Body of pancreas (tissue), 4 donors: ENCODE results near the gene SLC23A3. TPM values are rescaled to one million over a fixed set of nuclear protein-coding genes. Genes with fewer than 3 reads are reported as not detected.
A peak's percentile ranks its signal among the peaks of the same experiment; 100 is the strongest.

Experiments used
- ATAC-seq: fragments of 150-250 bp; one replicate; pipeline ENCODE4 v1.9.1; 2016
- DNase-seq, 4 donors: peaks; one replicate each; pipeline ENCODE4 v3.0.0-alpha.2; 2019
- H3K27ac ChIP-seq, 4 donors: fragments of 200-600 bp; sonication (generic); 1 replicate in 3 of 4; 2 replicates in 1 of 4; pipeline versions ENCODE4 v1.5.1 to v1.6.1; 2016 to 2019; ENCODE audit warnings: mild to moderate bottlenecking in 1 of 4, mixed read lengths in 1 of 4, moderate library complexity in 1 of 4
- H3K27me3 ChIP-seq, 2 donors: fragments of 200-600 bp; sonication (generic); one replicate each; pipeline ENCODE4 v1.6.0; 2016; ENCODE audit warnings: mild to moderate bottlenecking in 1 of 2
- H3K36me3 ChIP-seq, 2 donors: fragments of 200-600 bp; sonication (generic); replicated peaks in 1 of 2; 2 replicates each; pipeline ENCODE4 v1.5.1; 2016; ENCODE audit warnings: low read depth in 2 of 2; ENCODE audit not compliant: insufficient read depth in 1 of 2
- H3K4me1 ChIP-seq: fragments of 200-600 bp; sonication (generic); one replicate; pipeline ENCODE4 v1.6.0; 2016
- H3K4me3 ChIP-seq, 2 donors: fragments of 200-600 bp; sonication (generic); 1 replicate in 1 of 2; 2 replicates in 1 of 2; pipeline ENCODE4 v1.5.1; 2016 to 2019
- H3K9me3 ChIP-seq, 3 donors: fragments of 200-600 bp; sonication (generic); 1 replicate in 2 of 3; 2 replicates in 1 of 3; pipeline ENCODE4 v1.5.1; 2016
- POLR2A ChIP-seq, 3 donors: fragments of 450-650 bp; IDR thresholded peaks; one replicate each; pipeline ENCODE4 v1.6.1; 2016; ENCODE audit warnings: antibody characterized with exemption in 3 of 3, mild to moderate bottlenecking in 2 of 3
- WGBS, 2 donors: methylation state at CpG; one replicate each; pipeline ENCODE4 v1.1.5; 2017; 5-methylcytosine and 5-hydroxymethylcytosine counted together
- intact Hi-C: fragments of 100-400 bp; cut with DNase I; formaldehyde crosslinking; loops from one replicate; pipeline ENCODE4 v1.15.1; 2023
- total RNA-seq, 2 donors: library from RNA; depleted of rRNA; stranded (reverse); fragments of >200 nt; gene quantifications; one replicate each; pipeline ENCODE4 v1.1.0, GENCODE V29; 2016
- TF ChIP-seq, protein P1 (sequence below), 7 experiments: fragments of 450-650 bp in 4 of 7; fragments of 200-600 bp in 3 of 7; sonication (generic) in 3 of 7; IDR thresholded peaks; one replicate each; pipeline ENCODE4 v1.5.1; 2016 to 2019; ENCODE audit warnings: antibody characterized with exemption in 7 of 7

SLC23A3 gene
- total RNA-seq, 2 donors from 2014 or later: 3.1 to 8.2 TPM

DNA sequence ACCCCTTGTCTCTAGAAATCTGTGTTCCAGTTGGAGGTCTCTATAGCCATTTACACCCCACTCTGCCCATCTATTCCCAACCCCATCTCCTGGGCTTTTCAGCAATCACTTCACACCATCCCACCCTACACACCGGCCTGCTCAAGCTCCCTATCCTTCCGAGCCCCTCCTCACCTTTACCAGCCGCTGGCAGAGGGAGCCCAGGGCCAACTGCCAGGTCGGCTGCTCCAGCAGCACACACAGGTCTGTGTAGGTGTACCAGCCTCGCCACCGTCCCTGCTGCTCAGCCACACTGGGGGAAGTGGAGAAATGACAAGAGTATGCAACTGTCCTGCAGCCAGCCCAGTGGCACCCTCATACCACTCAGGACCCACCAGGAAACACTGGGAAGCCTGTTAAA, 3.3 kb upstream of the SLC23A3 start:
- Histone ChIP-seq H3K36me3 (peaks cover 0 to 11% of the 10 kb centered on the region in 2 donors), H3K4me3 (no peak overlapping the region), H3K27me3 (no peaks in the 10 kb centered on the region), H3K27ac (no peak overlapping the region), H3K4me1 (peaks cover 20% of the 10 kb centered on the region), H3K9me3 (no peaks in the 10 kb centered on the region)
- intact Hi-C loops: loop anchor here (5.0 to 10.0 kb wide), 2 partner anchors 52 to 114 kb away; partner anchors contain the start of genes ANKZF1 and ATG9A
- 84 to 91% methylated on average over 6 of the region's 6 CpGs for WGBS, 2 donors
- TF ChIP-seq, protein P1, sequence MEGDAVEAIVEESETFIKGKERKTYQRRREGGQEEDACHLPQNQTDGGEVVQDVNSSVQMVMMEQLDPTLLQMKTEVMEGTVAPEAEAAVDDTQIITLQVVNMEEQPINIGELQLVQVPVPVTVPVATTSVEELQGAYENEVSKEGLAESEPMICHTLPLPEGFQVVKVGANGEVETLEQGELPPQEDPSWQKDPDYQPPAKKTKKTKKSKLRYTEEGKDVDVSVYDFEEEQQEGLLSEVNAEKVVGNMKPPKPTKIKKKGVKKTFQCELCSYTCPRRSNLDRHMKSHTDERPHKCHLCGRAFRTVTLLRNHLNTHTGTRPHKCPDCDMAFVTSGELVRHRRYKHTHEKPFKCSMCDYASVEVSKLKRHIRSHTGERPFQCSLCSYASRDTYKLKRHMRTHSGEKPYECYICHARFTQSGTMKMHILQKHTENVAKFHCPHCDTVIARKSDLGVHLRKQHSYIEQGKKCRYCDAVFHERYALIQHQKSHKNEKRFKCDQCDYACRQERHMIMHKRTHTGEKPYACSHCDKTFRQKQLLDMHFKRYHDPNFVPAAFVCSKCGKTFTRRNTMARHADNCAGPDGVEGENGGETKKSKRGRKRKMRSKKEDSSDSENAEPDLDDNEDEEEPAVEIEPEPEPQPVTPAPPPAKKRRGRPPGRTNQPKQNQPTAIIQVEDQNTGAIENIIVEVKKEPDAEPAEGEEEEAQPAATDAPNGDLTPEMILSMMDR (IDR thresholded peaks at IDR 0.05): no peak
- no peak for TF ChIP-seq POLR2A (IDR thresholded peaks at IDR 0.05)
- ATAC-seq: no peak
- DNase-seq: no peak

DNA sequence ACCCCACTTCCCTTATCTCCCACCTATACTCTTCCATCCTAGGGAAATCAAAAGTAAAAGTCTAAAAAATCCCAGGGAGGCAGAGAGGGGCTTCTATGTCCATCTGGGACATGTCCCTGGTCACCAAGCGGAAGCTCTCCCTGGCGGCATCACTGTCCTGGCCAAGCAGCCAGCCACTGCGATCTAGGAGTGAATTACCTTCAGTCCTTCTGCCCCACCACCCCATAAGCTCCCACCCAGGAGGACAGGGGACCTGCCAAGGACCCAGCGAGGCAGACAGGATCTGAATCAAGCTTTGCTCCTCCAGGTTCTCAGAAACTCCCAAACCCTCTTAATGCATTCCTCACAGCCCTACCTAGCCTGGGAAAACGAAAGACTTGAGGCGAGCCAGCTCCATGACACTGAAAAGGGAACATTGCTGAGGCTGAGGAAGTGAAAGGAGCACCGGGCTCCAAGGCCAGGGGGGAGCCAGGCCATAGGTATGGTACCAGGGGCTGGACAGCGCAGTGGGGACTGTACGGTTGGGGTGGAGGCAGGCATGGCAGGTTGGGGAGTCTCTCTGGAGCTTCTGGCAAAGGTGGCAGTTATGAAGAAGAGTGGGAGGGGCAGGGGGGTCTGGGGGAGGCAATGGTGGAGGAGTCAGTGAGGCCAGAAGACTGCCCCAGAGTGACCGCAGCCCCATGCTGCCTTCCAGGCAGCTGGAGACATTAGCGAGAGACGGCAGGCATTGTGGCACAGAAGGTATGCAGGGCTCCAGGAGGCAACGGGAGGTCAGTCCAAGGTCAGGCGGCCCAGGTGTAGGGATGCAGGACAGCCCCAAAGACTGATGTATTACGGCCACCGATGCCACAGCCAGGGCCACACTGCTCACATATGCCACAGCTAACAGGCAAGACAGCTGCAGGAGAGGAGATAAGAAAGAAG, 2.7 kb upstream of the SLC23A3 start:
- peaks cover 20% of the 10 kb centered on the region for H3K4me1 ChIP-seq
- H3K27ac ChIP-seq: no peak overlapping the region
- DNase-seq (no peak), ATAC-seq (no peak)
- no peak overlapping the region for H3K4me3 ChIP-seq
- no peaks in the 10 kb centered on the region for H3K27me3 ChIP-seq
- H3K9me3 ChIP-seq: no peaks in the 10 kb centered on the region
- intact Hi-C loops: loop anchor here (5.0 to 10.0 kb wide), 2 partner anchors 52 to 115 kb away; partner anchors contain the start of genes ANKZF1 and ATG9A
- no peak for TF ChIP-seq POLR2A (IDR thresholded peaks at IDR 0.05)
- TF ChIP-seq, protein P1 (IDR thresholded peaks at IDR 0.05): no peak
- peaks cover 0 to 11% of the 10 kb centered on the region in 2 donors for H3K36me3 ChIP-seq
- 77 to 88% methylated on average over 13 to 15 of the region's 16 CpGs for WGBS, 2 donors

DNA sequence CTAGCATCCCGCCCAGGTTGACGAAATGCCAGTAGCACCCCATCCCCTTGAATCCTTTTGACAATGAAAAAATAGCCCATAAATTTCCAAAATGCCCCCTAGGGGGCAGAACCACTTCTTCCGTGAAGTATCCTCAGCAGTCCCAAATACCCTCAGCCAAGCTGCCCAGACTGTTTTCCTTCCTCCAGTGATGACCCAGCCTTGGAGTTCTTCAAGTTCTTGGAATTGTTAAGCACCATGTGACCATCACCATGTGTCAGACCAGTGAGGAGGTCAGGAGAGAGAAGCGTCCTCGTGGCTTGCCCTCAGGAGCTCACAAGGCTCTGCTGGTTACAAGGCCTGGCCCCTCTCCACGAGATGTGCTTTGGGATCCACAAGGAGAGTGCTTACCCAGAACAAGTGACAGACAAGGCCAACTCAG, 1.4 kb upstream of the SLC23A3 start:
- peaks cover 20% of the 10 kb centered on the region for H3K4me1 ChIP-seq
- H3K4me3 ChIP-seq: no peak overlapping the region
- H3K27me3 ChIP-seq: no peaks in the 10 kb centered on the region
- H3K27ac ChIP-seq: peak overlapping the region in 1 of 4 donors; percentile 32
- no peak for TF ChIP-seq POLR2A (IDR thresholded peaks at IDR 0.05)
- TF ChIP-seq, protein P1 (IDR thresholded peaks at IDR 0.05): peak; percentile 51 to 70 (median 64)
- peak; percentile 31 to 63 (median 48) for DNase-seq
- intact Hi-C loops: loop anchor here (5.0 to 10.0 kb wide), 2 partner anchors 54 to 116 kb away; partner anchors contain the start of genes ANKZF1 and ATG9A
- H3K36me3 ChIP-seq: peaks cover 0 to 11% of the 10 kb centered on the region in 2 donors
- 17 to 43% methylated on average over 3 to 6 of the region's 6 CpGs for WGBS, 2 donors
- H3K9me3 ChIP-seq: no peaks in the 10 kb centered on the region
- ATAC-seq: peak; percentile 66

DNA sequence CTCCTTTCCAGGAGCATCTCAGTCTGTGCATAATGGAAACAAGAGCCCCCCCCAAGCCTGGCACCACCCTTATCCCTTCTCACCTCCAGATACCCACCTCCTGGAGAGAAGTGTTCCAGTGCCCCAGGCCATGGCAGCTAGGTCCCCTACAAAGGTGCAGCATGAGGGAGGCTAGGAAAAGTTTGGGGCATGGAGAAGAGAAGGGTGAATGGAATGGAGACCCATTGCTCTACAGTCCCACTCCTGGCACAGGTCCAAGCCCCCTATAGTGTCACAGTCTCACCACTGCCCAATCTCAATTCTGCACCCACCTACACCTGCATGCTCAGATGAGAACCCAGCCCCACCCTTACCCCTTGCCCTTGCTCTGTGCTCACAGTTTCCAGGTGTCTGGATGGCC, 897 bp downstream of the SLC23A3 start:
- Histone ChIP-seq H3K27ac (no peak overlapping the region), H3K9me3 (no peaks in the 10 kb centered on the region), H3K4me3 (no peak overlapping the region), H3K36me3 (peaks cover 0 to 11% of the 10 kb centered on the region in 2 donors), H3K27me3 (no peaks in the 10 kb centered on the region), H3K4me1 (no peaks in the 10 kb centered on the region)
- ATAC-seq: no peak
- TF ChIP-seq POLR2A (IDR thresholded peaks at IDR 0.05): no peak
- TF ChIP-seq, protein P1 (IDR thresholded peaks at IDR 0.05): no peak
- no peak for DNase-seq
- intact Hi-C loops: loop anchor here (10.0 kb wide), 1 partner anchor 206 kb away; no protein-coding TSS in a partner anchor
